Fibroblast of villous mesenchyme (primary cell): ENCODE measurements around the gene PPP2R3A. TPM values are rescaled to one million over a fixed set of nuclear protein-coding genes. Genes with fewer than 3 reads are reported as not detected.
A peak's percentile ranks its signal among the peaks of the same experiment; 100 is the strongest.

Source experiments
- DNase-seq: peaks from one replicate; pipeline ENCODE4 v3.0.0-alpha.2; 2010; ENCODE audit warnings: low read depth
- H3K4me3 ChIP-seq: 2 replicates; pipeline ENCODE4 v1.5.1; 2011; ENCODE audit warnings: low read depth, mild to moderate bottlenecking, low read length
- total RNA-seq: library from RNA; depleted of rRNA; stranded (reverse); fragments of >200 nt; gene quantifications from 2 replicates; pipeline ENCODE4 v1.2.3, GENCODE V29; 2012
- TF ChIP-seq, protein P1 (sequence below): IDR thresholded peaks from 2 replicates; pipeline ENCODE4 v1.5.1; 2012; ENCODE audit warnings: low read depth, mild to moderate bottlenecking, low read length; ENCODE audit not compliant: insufficient read depth

The PPP2R3A gene
- total RNA-seq, 1 donor, result 25.9 TPM

- TF ChIP-seq, protein P1, sequence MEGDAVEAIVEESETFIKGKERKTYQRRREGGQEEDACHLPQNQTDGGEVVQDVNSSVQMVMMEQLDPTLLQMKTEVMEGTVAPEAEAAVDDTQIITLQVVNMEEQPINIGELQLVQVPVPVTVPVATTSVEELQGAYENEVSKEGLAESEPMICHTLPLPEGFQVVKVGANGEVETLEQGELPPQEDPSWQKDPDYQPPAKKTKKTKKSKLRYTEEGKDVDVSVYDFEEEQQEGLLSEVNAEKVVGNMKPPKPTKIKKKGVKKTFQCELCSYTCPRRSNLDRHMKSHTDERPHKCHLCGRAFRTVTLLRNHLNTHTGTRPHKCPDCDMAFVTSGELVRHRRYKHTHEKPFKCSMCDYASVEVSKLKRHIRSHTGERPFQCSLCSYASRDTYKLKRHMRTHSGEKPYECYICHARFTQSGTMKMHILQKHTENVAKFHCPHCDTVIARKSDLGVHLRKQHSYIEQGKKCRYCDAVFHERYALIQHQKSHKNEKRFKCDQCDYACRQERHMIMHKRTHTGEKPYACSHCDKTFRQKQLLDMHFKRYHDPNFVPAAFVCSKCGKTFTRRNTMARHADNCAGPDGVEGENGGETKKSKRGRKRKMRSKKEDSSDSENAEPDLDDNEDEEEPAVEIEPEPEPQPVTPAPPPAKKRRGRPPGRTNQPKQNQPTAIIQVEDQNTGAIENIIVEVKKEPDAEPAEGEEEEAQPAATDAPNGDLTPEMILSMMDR, result no peak
- no peak overlapping the region for H3K4me3 ChIP-seq
- DNase-seq, result no peak
These were observed 56.3 kb downstream of the PPP2R3A start for GRCh38 chr3:136021803-136022202.

- H3K4me3 ChIP-seq, result no peak overlapping the region
- TF ChIP-seq, protein P1, result no peak
- peak; percentile 6 for DNase-seq
These were observed 57.2 kb downstream of the PPP2R3A start for GRCh38 chr3:136022529-136023263.

DNA sequence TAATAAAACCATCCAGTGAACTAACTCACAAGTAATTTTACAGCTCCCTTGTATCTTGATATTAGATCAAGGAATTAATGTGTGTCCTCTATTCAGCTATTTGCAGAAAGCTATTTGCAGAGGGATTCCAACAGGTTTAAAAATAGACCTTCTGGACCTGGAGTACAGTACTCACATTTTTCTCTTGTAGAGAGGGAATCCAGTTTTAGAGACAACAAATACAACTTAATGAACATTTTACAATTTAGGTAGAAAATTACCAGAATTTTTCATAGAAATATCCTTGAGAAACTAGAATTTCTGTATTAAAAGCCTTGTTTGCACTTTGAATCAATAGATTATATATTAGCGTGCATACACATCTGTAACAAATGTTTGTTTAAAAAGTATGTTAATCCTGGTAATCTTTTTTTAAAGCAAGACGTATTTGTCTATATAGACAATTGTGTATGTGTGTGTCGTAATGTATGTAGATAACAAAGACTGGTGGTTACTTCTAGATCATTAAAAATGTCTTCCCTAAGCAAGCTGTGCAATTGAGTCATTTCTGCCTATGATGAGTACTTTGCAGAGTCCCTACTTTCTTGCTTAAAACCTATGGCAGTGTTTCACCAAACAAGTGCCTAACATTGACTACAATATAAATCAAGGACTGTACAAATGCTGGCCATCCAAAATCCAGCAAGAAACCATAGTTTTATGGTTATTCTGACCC, 57.9 kb downstream of the PPP2R3A start:
- H3K4me3 ChIP-seq, result no peak overlapping the region
- DNase-seq, result peak; percentile 61
- TF ChIP-seq, protein P1, result no peak

GRCh38 chr3:136036306-136036705, 70.8 kb downstream of the PPP2R3A start:
- TF ChIP-seq, protein P1, result no peak
- DNase-seq, result no peak
- no peak overlapping the region for H3K4me3 ChIP-seq

DNA sequence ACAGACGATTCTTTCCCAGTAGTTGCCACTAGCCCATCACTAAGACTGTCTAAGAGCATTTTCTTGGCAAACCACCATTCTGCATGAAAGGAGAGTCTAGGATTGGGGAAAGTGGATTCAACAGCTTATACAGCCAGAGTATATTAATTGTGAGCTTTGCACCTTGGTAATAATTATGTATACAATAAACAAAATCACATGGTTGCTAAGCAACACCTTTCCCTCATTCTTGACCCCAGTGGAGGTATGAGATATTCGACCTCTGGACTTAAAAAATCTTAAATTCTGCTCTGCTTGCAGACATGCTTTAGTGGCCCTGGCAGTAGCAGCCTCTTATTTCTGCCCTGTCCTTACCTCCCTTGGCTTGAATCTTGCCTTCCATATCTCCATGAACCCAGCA, 73.1 kb downstream of the PPP2R3A start:
- H3K4me3 ChIP-seq, result no peak overlapping the region
- TF ChIP-seq, protein P1, result no peak
- DNase-seq, result no peak

DNA sequence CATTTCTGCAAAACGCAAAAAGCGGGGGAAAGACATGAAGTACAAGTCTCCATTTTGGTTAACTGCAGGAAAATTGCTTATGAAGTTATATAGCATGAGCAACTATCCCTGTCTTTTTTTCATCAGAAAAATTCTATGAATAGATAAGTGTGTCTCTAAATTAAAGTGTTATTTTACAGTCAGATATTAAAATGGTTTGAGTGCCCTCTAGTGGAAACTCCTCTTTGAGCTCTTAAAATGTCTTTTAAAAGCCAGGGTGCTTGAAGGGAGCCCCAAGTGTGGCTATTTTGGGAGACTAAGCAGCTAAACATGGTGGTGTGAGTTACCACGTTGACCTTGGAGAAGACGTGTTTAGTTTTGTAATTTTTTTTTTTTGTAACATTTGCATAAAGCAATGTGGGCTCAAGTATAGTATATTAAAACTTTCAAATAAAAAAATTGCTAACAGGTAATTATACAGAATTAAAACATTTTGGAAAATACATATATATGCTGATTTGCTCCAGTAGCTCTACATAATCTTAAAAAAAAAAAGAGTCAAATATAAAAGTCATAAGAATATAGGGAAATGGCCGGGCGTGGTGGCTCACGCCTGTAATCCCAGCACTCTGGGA, 77.2 kb downstream of the PPP2R3A start:
- TF ChIP-seq, protein P1, result peak; percentile 62
- DNase-seq, result peak; percentile 72
- H3K4me3 ChIP-seq, result no peak overlapping the region
